ENCODE data around the gene GLDN.
"Not testable (repeated sequence)": the region's sequence is repeated elsewhere in the genome, so short reads cannot be mapped to it uniquely, and the experiment has no call there.

Gene GLDN

DNA sequence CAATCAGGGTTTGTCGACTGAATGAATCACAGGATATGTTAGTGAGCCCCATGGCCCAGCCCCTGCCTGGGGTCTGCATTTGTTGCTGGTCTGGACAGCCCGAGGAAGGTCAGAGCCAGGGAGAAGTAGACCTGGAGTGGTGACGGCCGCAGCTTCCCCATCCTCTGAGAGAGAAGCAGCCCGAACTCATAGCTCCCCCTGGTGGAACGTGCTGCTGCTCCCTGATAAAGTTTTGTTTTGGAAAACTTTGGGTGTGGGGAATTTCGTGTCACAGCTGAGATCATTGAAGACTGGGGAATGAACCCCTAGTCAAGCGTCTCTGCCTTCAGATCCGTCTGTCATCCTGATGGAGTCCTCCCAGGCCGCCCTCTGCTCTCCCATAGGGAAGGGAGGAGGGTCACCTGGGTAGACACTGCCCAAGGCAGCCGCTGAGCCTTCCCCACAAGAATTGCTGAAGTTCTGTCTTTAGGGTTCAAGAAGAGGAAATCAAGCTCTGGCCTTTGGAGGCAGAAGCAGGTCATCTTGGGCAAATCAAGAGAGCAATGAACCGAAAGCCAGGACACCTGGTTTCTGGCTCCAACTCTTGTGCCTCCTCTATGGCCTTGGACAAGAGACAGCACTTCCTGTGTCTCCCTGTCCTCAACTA, 60.5 kb downstream of the GLDN start:
- TF ChIP-seq, protein P1, sequence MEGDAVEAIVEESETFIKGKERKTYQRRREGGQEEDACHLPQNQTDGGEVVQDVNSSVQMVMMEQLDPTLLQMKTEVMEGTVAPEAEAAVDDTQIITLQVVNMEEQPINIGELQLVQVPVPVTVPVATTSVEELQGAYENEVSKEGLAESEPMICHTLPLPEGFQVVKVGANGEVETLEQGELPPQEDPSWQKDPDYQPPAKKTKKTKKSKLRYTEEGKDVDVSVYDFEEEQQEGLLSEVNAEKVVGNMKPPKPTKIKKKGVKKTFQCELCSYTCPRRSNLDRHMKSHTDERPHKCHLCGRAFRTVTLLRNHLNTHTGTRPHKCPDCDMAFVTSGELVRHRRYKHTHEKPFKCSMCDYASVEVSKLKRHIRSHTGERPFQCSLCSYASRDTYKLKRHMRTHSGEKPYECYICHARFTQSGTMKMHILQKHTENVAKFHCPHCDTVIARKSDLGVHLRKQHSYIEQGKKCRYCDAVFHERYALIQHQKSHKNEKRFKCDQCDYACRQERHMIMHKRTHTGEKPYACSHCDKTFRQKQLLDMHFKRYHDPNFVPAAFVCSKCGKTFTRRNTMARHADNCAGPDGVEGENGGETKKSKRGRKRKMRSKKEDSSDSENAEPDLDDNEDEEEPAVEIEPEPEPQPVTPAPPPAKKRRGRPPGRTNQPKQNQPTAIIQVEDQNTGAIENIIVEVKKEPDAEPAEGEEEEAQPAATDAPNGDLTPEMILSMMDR (IDR thresholded peaks at IDR 0.05; ENCODE audit: insufficient read depth, low read depth, low read length, missing control alignments): peak; percentile 67
- no peak overlapping the region for H3K4me3 ChIP-seq (ENCODE audit: low read length)
- DNase-seq (ENCODE audit: low read depth): peak; percentile 47

DNA sequence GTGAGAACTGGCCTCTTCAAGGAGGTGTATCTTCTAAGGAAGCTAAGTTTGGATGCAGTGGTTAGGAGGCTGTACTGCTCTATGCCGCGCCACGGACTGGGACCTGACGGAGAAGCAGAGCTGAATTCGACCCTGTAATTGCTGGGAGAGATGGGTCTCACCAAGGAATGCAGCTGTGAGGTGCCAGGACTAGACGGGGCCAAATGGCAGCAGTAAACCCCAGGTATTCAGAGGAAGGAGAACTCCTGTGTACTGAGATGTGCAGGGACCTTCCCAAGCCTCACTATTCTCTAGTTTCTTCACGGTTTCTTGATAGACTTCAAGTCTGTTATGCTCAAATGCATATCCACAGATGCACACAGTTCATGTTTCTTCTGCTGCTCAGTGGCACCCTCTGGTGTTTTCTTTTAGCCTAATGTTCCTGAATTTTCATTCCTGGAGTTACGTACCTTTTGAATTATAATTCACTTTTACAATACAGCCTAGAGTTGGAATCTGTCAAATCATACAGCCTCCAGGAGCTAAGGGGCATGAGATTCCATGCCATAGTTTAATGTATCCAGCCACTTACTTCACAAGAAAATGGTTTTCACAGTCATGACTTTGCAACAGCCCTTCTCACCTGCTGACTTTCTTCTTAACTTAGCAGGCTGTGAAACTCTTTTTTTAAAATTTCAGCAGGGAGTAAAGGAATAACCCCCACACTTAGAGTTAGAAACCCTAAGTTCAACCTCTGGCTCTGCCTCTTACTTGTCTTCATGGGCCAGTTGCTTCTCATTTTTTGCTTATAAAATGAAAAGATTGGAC, 61.8 kb downstream of the GLDN start:
- TF ChIP-seq, protein P1 (IDR thresholded peaks at IDR 0.05; ENCODE audit: insufficient read depth, low read depth, low read length, missing control alignments): peak; percentile 77

DNA sequence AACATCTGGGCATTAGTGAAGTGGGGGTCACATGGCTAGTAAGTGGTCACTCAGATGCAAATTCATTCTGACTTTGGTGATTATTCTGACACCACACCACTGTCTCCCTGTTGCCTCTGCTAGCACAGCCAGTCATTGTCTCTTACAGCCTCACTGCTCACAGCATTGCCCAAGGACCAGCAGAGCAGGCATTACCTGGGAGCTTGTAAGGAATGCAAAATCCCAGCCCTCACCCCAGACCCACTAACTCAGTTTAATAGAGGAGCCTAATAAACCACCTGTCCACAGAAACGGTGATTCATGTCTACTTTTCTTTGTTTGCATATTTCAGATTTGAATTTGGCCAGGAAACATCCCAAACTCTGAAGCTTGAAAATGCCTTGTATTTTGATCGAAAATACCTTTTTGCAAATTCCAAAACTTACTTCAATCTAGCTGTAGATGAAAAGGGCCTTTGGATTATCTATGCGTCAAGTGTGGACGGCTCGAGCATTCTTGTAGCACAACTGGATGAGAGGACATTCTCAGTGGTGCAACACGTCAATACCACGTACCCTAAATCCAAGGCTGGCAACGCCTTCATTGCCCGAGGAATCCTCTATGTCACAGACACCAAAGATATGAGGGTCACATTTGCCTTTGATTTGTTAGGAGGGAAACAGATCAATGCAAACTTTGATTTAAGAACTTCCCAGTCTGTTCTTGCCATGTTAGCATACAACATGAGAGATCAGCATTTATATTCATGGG, 62.7 kb downstream of the GLDN start:
- no peak overlapping the region for H3K4me3 ChIP-seq (ENCODE audit: low read length)
- TF ChIP-seq, protein P1 (IDR thresholded peaks at IDR 0.05; ENCODE audit: insufficient read depth, low read depth, low read length, missing control alignments): no peak
- DNase-seq (ENCODE audit: low read depth): no peak

More for the DNA sequence above, 61.8 kb downstream of the GLDN start:
- DNase-seq (ENCODE audit: low read depth): peak; percentile 50
- H3K4me3 ChIP-seq (ENCODE audit: low read length): no peak overlapping the region

DNA sequence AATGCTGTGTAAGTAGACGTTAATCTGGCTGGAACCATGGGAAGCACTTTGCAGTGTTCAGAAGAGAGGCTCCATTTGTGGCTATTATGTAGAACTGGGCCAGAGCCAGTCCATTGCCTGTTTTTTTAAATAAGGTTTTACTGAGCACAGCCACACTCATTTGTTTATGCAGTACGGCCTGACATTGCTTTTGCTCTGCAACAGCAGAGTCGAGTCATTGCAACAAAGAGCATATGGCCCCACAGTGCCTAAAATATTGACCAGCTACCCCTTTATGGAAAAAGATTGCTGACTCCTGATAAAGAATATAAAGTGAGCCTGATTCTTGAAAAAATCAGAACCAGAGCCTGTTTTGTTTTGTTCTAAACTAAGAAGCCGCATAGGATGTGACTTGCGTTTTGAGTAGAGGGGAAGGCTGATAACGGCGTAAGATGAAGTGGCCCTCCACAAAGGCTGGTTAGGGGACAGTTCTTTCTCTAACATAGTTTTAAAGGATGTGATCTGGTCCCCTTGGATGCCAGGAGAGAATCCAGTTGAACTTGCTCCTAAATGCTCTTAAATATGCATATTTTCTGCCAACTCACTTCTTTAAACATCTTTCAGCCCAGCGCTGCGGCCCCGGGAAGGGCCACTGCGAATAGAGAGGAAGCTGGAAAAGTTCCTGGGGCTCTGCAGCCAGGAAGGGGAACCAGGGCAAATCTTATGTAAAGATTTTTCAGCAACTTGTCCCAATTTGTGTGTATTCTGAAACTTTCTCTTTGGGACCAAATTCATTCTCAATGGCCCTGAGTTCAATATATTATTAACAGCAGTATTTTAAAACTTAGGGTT, 64.5 kb downstream of the GLDN start:
- no peak for DNase-seq (ENCODE audit: low read depth)
- TF ChIP-seq, protein P1 (IDR thresholded peaks at IDR 0.05; ENCODE audit: insufficient read depth, low read depth, low read length, missing control alignments): no peak
- H3K4me3 ChIP-seq (ENCODE audit: low read length): no peak overlapping the region

DNA sequence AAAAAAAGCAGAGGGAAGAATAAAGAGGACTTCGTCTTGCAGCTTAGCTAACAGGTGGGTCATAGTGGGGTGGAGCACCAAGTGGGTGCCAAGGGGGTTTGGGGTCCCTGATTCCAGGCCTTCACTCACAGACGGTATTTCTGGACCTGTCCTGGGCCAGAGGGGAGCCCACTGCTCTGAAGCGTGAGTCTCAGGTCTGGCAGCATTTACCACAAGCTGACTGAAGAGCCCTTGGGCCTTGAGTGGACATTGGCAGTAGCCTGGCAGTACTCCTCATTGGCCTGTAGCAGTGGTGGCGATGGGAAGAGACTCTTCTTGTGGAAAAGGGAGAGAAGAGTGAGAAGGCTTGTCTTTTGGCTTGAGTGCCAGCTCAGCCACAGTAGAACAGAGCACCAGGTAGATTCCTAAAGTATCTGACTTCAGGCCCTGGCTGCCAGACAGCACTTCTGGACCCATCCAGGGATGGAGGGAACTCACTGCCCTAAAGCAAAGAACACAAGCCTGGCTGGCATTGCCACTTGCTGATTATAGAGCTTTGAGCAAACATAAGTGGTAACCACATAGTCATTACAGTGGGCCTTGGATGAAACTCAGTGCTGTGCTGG, 72.9 kb downstream of the GLDN start:
- no peak for DNase-seq (ENCODE audit: low read depth)
- TF ChIP-seq, protein P1 (IDR thresholded peaks at IDR 0.05; ENCODE audit: insufficient read depth, low read depth, low read length, missing control alignments): no peak
- H3K4me3 ChIP-seq (ENCODE audit: low read length): no peak overlapping the region

DNA sequence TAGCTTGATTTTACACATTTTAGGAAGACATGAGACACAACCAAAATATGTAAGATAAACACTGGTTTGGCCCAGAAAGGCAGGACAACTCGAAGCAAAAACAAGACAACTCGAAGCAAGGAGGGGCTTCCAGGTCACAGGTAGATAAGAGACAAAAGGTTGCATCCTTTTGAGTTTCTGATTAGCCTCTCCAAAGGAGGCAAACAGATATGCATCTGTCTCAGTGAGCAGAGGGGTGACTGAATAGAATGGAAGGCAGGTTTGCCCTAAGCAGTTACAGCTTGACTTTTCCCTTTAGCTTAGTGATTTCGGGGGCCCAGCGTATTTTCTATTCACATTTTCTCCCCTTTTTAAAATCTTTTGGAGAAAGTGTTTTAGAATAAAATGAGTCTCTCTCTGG, 74.7 kb downstream of the GLDN start:
- TF ChIP-seq, protein P1 (IDR thresholded peaks at IDR 0.05; ENCODE audit: insufficient read depth, low read depth, low read length, missing control alignments): no peak
- DNase-seq (ENCODE audit: low read depth): no peak
- H3K4me3 ChIP-seq (ENCODE audit: low read length): no peak overlapping the region

DNA sequence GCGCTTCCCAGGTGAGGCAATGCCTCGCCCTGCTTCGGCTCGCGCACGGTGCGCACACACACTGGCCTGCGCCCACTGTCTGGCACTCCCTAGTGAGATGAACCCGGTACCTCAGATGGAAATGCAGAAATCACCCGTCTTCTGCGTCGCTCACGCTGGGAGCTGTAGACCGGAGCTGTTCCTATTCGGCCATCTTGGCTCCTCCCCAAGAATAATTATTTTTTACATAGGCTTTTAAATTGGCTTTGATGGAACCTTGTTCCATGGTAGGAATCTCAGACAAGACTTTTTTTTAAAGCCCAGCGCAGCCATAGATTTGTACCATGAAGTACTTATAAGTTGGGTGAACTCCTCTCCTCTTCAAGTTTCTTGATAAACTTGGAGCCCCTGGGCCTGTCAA, 81.6 kb downstream of the GLDN start:
- not testable (repeated sequence) for DNase-seq (ENCODE audit: low read depth); H3K4me3 ChIP-seq (ENCODE audit: low read length)
